OCI-LY1 (cell line): ENCODE measurements around the gene RGS11.

Source experiments
- EZH2 ChIP-seq: fragments of 200-600 bp; sonication (generic), shearing (Covaris generic); IDR thresholded peaks from 2 replicates; pipeline ENCODE4 v1.8.0; 2017; ENCODE audit warnings: borderline replicate concordance, mixed run types, mild to moderate bottlenecking, antibody characterized with exemption, low read length, moderate library complexity, mixed read lengths
- TF ChIP-seq, protein P1 (sequence below): fragments of 200-600 bp; sonication (generic), shearing (Covaris generic); IDR thresholded peaks from 2 replicates; pipeline ENCODE4 v1.5.1; 2017; ENCODE audit warnings: mild to moderate bottlenecking, antibody characterized with exemption, low read length, moderate library complexity, mixed read lengths

DNA sequence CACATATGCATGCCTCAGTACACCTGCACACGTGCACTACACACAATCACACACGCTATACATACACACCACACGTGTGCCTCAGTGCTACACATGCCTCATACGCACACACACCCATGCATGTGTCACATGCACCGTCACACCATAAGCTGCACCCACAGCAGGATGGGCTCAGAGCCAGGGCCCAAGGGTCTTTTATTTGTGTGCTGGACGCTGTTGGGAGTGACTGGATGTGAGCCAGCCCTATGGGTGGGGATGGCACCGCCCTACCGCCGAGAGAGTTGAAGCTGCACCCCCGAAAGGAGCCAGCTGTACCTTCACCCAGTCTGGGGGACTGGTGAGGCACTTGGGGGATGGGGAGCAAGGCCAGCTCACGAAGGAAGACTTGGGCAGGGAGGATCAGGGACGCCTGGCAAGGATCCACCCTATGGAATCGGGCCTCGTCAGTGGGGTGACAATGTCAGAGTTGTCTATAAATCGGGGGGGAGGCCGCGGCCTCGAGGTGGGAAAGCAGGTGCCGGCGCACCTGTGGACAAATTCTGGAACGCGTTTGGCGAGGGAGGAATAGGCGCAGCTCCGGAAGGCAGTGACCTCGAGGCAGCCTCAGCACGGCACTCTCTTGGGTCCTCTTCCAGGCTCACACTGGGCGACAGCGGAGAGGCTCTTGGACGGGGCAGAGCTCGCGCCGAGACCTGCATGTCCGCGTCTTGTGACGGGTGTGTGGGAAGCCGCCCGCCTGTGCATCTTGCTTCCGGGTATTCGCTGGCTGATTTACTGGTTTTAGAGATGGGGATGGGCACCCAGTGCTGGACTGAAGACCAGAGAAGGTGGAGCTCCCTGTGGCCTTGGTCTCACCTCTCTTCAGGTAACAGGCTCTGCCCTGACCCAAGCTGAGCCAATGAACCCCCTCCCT, 7.3 kb downstream of the RGS11 start:
- TF ChIP-seq, protein P1, sequence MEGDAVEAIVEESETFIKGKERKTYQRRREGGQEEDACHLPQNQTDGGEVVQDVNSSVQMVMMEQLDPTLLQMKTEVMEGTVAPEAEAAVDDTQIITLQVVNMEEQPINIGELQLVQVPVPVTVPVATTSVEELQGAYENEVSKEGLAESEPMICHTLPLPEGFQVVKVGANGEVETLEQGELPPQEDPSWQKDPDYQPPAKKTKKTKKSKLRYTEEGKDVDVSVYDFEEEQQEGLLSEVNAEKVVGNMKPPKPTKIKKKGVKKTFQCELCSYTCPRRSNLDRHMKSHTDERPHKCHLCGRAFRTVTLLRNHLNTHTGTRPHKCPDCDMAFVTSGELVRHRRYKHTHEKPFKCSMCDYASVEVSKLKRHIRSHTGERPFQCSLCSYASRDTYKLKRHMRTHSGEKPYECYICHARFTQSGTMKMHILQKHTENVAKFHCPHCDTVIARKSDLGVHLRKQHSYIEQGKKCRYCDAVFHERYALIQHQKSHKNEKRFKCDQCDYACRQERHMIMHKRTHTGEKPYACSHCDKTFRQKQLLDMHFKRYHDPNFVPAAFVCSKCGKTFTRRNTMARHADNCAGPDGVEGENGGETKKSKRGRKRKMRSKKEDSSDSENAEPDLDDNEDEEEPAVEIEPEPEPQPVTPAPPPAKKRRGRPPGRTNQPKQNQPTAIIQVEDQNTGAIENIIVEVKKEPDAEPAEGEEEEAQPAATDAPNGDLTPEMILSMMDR: no peak
- TF ChIP-seq EZH2: no peak
